AG04450 (cell line): ENCODE results near the gene BUB1B. TPM values are rescaled to one million over a fixed set of nuclear protein-coding genes. Genes with fewer than 3 reads are reported as not detected.

ENCODE experiments used
- CTCF ChIA-PET: fragments of 300-600, 350-600 bp; formaldehyde crosslinking; extraction: SDS; loops from one replicate; lab custom pipeline; 2022; ENCODE audit warnings: antibody characterized with exemption, inconsistent platforms; lab: Charles Lee
- POLR2A ChIA-PET: fragments of 350-600 bp; formaldehyde crosslinking; extraction: SDS; loops from one replicate; lab custom pipeline; 2021; ENCODE audit warnings: antibody characterized with exemption, inconsistent platforms; lab: Yijun Ruan, JAX
- DNase-seq: peaks from one replicate; pipeline ENCODE4 v3.0.0-alpha.2; 2011; ENCODE audit warnings: low read depth, low spot score
- H3K27ac ChIP-seq: one replicate; pipeline ENCODE4 v1.5.1; 2012; ENCODE audit warnings: low read depth, low read length, control low read depth
- H3K27me3 ChIP-seq: one replicate; pipeline ENCODE4 v1.6.0; 2012; ENCODE audit warnings: low read length; ENCODE audit not compliant: control insufficient read depth, insufficient read depth
- H3K4me3 ChIP-seq: 2 replicates; pipeline ENCODE4 v1.5.1; 2011; ENCODE audit warnings: mild to moderate bottlenecking, low read depth, low read length, control low read depth
- H3K9me3 ChIP-seq: 2 replicates; pipeline ENCODE4 v1.5.1; 2012; ENCODE audit warnings: low read length; ENCODE audit not compliant: control insufficient read depth, insufficient read depth
- CTCF ChIP-seq: IDR thresholded peaks from 2 replicates; pipeline ENCODE4 v1.5.1; 2011; ENCODE audit warnings: low read depth, low read length, control low read depth, inconsistent platforms
- polyA plus RNA-seq: library from polyadenylated mRNA; depleted of rRNA; stranded (reverse); fragments of >200 nt; gene quantifications from 2 replicates; pipeline ENCODE4 v1.2.3, GENCODE V29; 2011

Gene BUB1B
- polyA plus RNA-seq, 1 experiment: 9.0 TPM

- no peak for DNase-seq
- TF ChIP-seq CTCF: no peak
- ChIA-PET POLR2A (no interaction called here), CTCF (interaction anchor here (3.2 kb wide), 1 partner anchor 17 kb away, joined by 22 read pairs; no protein-coding TSS in a partner anchor)
- Histone ChIP-seq H3K4me3 (no peak overlapping the region), H3K9me3 (no peaks in the 10 kb centered on the region), H3K27me3 (peaks cover 33% of the 10 kb centered on the region), H3K27ac (no peak overlapping the region)
Observed at GRCh38 chr15:40256638-40257235, 95.9 kb downstream of the BUB1B start.

DNA sequence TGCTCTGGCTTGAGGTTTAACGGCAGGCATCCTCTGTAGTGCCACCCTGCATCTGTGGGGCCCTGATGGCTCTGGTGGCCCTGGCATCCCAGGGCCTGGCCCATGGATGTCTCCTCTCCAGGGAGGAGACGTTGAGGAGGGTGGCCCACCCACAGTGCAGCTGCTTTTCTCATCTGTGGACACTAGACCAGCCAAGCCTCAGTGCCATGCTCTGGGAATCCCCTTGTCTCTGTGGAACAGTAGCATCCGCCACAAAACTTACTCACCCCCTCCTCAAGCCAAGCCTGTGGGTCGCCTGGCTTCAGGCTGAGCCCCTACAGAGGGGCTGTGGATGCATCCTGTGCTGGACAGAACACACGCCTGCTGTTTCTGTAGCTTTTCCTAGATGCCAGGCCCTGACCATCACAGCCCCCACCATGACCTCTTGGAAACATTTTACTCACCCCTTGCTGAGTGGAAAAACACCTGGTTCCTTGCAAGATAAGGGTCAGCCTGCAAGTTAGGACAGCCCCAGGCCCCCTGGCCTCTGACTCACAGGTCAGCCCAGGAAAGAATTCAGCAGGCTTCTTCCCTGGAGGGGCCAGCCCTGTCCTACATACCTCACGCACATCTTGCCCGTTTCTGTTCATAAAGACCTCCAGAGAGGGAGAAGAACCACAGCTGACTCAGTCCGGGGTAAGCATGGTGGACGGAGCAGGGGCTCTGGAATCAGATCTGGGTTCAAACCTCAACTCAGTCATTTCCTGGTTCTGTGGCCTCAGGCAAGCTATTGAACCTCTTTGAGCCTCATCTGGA, 97.0 kb downstream of the BUB1B start:
- no peak overlapping the region for H3K27ac ChIP-seq
- CTCF ChIA-PET: interaction anchor here (0.6 to 3.2 kb wide), 3 partner anchors 12 to 21 kb away, joined by 3 to 22 read pairs (median 3); no protein-coding TSS in a partner anchor
- DNase-seq: no peak
- H3K27me3 ChIP-seq: peaks cover 23% of the 10 kb centered on the region
- POLR2A ChIA-PET: no interaction called here
- H3K4me3 ChIP-seq: no peak overlapping the region
- H3K9me3 ChIP-seq: no peaks in the 10 kb centered on the region
- TF ChIP-seq CTCF: no peak

- ChIA-PET CTCF (interaction anchor here (0.6 to 3.2 kb wide), 3 partner anchors 11 to 21 kb away, joined by 3 to 22 read pairs (median 3); no protein-coding TSS in a partner anchor), POLR2A (no interaction called here)
- DNase-seq: no peak
- TF ChIP-seq CTCF: no peak
- no peak overlapping the region for H3K4me3 ChIP-seq
- peaks cover 16% of the 10 kb centered on the region for H3K27me3 ChIP-seq
- H3K27ac ChIP-seq: no peak overlapping the region
- no peaks in the 10 kb centered on the region for H3K9me3 ChIP-seq
Observed at GRCh38 chr15:40258544-40258943, 97.7 kb downstream of the BUB1B start.

DNA sequence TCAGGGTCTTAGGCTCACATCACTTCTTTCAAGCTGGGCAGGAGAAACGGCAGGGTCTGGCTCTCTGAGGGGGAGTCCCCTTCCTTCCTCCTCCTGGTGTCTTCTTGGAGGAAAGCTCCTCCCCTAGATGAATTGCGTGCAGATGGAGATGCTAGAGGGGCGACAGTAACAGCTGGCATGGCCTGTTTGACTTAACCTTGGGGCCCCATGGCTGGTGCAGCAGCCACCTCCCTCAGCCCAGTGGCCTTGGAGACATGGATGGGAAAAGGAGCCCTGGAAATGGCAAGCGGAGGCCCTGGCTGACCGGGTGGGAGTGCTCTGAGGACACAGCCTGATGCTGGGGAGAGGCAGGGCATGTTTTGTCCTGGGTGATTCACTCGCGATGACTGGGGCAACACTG, 98.2 kb downstream of the BUB1B start:
- Histone ChIP-seq H3K9me3 (no peaks in the 10 kb centered on the region), H3K27me3 (peaks cover 11% of the 10 kb centered on the region), H3K4me3 (no peak overlapping the region), H3K27ac (no peak overlapping the region)
- CTCF ChIA-PET: interaction anchor here (0.7 to 3.2 kb wide), 4 partner anchors 11 to 77 kb away, joined by 3 to 22 read pairs (median 6); no protein-coding TSS in a partner anchor
- POLR2A ChIA-PET: no interaction called here
- no peak for DNase-seq
- TF ChIP-seq CTCF: no peak
